ENCODE results near the gene PTPRN2. TPM values are rescaled to one million over a fixed set of nuclear protein-coding genes. Genes with fewer than 3 reads are reported as not detected.
"Not testable (repeated sequence)": the region's sequence is repeated elsewhere in the genome, so short reads cannot be mapped to it uniquely, and the experiment has no call there.

Gene PTPRN2

DNA sequence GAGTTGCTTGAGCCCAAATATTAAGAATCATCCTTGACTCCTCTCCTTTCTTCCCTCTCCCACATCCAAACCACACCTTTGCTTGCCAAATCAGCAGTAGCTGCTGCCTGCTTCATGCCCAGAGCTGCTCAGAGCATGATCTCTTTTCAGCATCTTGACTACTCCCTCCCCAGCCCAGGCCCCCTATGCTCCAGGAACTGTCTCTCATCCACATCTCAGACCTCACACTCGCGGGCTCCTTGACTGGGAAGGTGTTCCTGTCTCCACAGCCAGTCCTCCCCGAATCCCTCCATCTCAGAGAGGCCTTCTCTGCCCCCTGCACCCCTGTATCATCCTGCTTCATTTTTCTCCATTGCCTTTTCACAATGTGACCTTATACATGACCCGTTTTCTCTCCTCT lies 1093.8 kb downstream of the PTPRN2 start:
- H4K8ac ChIP-seq (ENCODE audit: low read depth, low read length): no peak overlapping the region
- DNase-seq: no peak
- H3K36me3 ChIP-seq (ENCODE audit: control insufficient read depth, insufficient read depth, low read length): no peaks in the 10 kb centered on the region
- H4K5ac ChIP-seq (ENCODE audit: low read length): no peak overlapping the region
- WGBS (ENCODE audit: extremely low coverage, insufficient coverage, low lambda C conversion rate): no CpG with 5 or more reads among the region's 4 CpGs
- no peak overlapping the region for H3K56ac ChIP-seq (ENCODE audit: low read length)
- H3K9ac ChIP-seq (ENCODE audit: low read length): no peak overlapping the region
- no peak overlapping the region for H3K27ac ChIP-seq (ENCODE audit: low read depth, low read length)
- no peaks in the 10 kb centered on the region for H3K27me3 ChIP-seq (ENCODE audit: insufficient read depth, low read length, poor library complexity)
- no peak overlapping the region for H3K18ac ChIP-seq (ENCODE audit: low read length)
- H3K79me2 ChIP-seq (ENCODE audit: control insufficient read depth, insufficient read depth, low read length): no peaks in the 10 kb centered on the region
- H3K4me2 ChIP-seq (ENCODE audit: low read length): no peak overlapping the region
- no peak overlapping the region for H2BK5ac ChIP-seq (ENCODE audit: low read length)
- H3K23ac ChIP-seq (ENCODE audit: low read length): no peak overlapping the region
- H3K4me3 ChIP-seq (ENCODE audit: low read length): no peak overlapping the region
- no peaks in the 10 kb centered on the region for H3K79me1 ChIP-seq (ENCODE audit: low read length)
- no peak overlapping the region for H2BK15ac ChIP-seq (replicated peaks; ENCODE audit: low read depth)
- no peak overlapping the region for H3K4ac ChIP-seq (ENCODE audit: low read depth, low read length)
- no peaks in the 10 kb centered on the region for H3K4me1 ChIP-seq (ENCODE audit: control insufficient read depth, low read depth, low read length)
- H2BK120ac ChIP-seq (ENCODE audit: low read depth, low read length): no peak overlapping the region
- no peak overlapping the region for H2AK5ac ChIP-seq (ENCODE audit: low read length)

DNA sequence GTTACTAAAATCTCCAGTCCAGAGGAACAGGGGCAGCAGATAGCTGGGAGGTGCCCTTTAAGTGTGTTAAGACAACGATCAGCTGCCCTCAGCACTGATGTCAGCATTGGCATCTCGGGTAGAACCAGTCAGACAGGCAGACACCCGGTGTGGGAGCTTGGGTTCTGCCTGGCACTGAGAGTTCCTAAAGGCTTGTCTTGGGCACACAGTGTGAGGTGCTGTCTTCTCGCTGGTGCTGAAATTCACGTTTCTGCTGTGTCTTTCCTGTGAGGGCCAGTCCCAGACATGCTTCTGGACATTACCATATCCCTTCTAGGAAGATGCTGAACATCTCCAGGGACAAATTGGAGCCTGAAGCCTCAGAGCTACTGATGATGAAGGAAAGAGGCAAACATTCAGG lies 1094.6 kb downstream of the PTPRN2 start:
- Histone ChIP-seq H3K9ac (ENCODE audit: low read length) (no peak overlapping the region), H3K56ac (ENCODE audit: low read length) (no peak overlapping the region), H3K79me2 (ENCODE audit: control insufficient read depth, insufficient read depth, low read length) (no peaks in the 10 kb centered on the region), H4K5ac (ENCODE audit: low read length) (no peak overlapping the region), H3K18ac (ENCODE audit: low read length) (no peak overlapping the region), H3K79me1 (ENCODE audit: low read length) (no peaks in the 10 kb centered on the region), H2AK5ac (ENCODE audit: low read length) (no peak overlapping the region), H3K4me2 (ENCODE audit: low read length) (no peak overlapping the region), H2BK120ac (ENCODE audit: low read depth, low read length) (no peak overlapping the region), H3K27me3 (ENCODE audit: insufficient read depth, low read length, poor library complexity) (no peaks in the 10 kb centered on the region), H3K4ac (ENCODE audit: low read depth, low read length) (no peak overlapping the region), H4K8ac (ENCODE audit: low read depth, low read length) (no peak overlapping the region), H3K4me1 (ENCODE audit: control insufficient read depth, low read depth, low read length) (no peaks in the 10 kb centered on the region), H3K4me3 (ENCODE audit: low read length) (no peak overlapping the region), H3K27ac (ENCODE audit: low read depth, low read length) (no peak overlapping the region), H2BK15ac (replicated peaks; ENCODE audit: low read depth) (no peak overlapping the region), H3K36me3 (ENCODE audit: control insufficient read depth, insufficient read depth, low read length) (no peaks in the 10 kb centered on the region), H3K23ac (ENCODE audit: low read length) (no peak overlapping the region), H2BK5ac (ENCODE audit: low read length) (no peak overlapping the region)
- no peak for DNase-seq
- no CpG with 5 or more reads among the region's 5 CpGs for WGBS (ENCODE audit: extremely low coverage, insufficient coverage, low lambda C conversion rate)

DNA sequence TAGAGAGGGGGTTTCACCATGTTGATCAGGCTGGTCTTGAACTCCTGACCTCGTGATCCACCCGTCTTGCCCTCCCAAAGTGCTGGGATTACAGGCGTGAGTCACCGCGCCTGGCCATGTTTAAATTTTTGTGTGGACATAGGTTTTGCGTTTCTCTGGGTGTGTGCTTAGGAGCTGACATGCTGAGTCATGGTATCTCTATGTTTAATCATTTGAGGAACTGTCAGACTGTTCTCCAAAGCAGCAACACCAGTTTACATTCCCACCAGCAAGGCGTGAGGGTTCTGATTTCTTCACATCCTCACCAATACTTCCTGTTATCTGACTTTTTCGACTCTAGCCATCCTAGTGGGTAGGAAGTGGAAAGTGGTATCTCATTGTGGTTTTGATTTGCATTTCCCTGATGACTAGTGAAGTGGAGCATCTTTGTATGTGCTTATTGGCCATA lies 1097.1 kb downstream of the PTPRN2 start:
- H4K8ac ChIP-seq (ENCODE audit: low read depth, low read length): no peak overlapping the region
- H2BK120ac ChIP-seq (ENCODE audit: low read depth, low read length): no peak overlapping the region
- H3K4me2 ChIP-seq (ENCODE audit: low read length): no peak overlapping the region
- no peak overlapping the region for H3K4ac ChIP-seq (ENCODE audit: low read depth, low read length)
- H3K56ac ChIP-seq (ENCODE audit: low read length): no peak overlapping the region
- no peak overlapping the region for H2BK15ac ChIP-seq (replicated peaks; ENCODE audit: low read depth)
- H4K5ac ChIP-seq (ENCODE audit: low read length): no peak overlapping the region
- no peak overlapping the region for H3K27ac ChIP-seq (ENCODE audit: low read depth, low read length)
- no peaks in the 10 kb centered on the region for H3K79me1 ChIP-seq (ENCODE audit: low read length)
- H3K23ac ChIP-seq (ENCODE audit: low read length): no peak overlapping the region
- H3K18ac ChIP-seq (ENCODE audit: low read length): no peak overlapping the region
- DNase-seq: no peak
- no peak overlapping the region for H3K9ac ChIP-seq (ENCODE audit: low read length)
- no peaks in the 10 kb centered on the region for H3K4me1 ChIP-seq (ENCODE audit: control insufficient read depth, low read depth, low read length)
- H2BK5ac ChIP-seq (ENCODE audit: low read length): no peak overlapping the region
- no peaks in the 10 kb centered on the region for H3K27me3 ChIP-seq (ENCODE audit: insufficient read depth, low read length, poor library complexity)
- H3K79me2 ChIP-seq (ENCODE audit: control insufficient read depth, insufficient read depth, low read length): no peaks in the 10 kb centered on the region
- H2AK5ac ChIP-seq (ENCODE audit: low read length): no peak overlapping the region
- H3K36me3 ChIP-seq (ENCODE audit: control insufficient read depth, insufficient read depth, low read length): no peaks in the 10 kb centered on the region
- no peak overlapping the region for H3K4me3 ChIP-seq (ENCODE audit: low read length)
- no CpG with 5 or more reads among the region's 8 CpGs for WGBS (ENCODE audit: extremely low coverage, insufficient coverage, low lambda C conversion rate)

DNA sequence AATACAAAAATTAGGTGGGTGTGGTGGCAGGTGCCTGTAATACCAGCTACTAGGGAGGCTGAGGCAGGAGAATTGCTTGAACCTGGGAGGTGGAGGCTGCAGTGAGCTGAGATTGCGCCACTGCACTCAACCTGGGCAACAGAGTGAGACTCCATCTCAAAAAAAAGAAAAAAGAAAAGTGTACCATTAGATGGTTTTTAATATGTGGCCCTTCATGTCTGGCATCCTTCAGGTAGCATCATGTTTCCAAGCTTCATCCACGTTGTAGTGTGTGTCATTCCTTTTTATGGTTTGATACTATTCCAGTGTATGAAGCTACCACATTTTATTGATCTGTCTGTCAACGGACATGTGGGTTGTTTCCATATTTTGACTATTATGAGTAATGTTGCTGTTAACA lies 1097.8 kb downstream of the PTPRN2 start:
- WGBS (ENCODE audit: extremely low coverage, insufficient coverage, low lambda C conversion rate): no CpG with 5 or more reads among the region's 3 CpGs
- H3K27me3 ChIP-seq (ENCODE audit: insufficient read depth, low read length, poor library complexity); H3K4ac ChIP-seq (ENCODE audit: low read depth, low read length); H3K4me1 ChIP-seq (ENCODE audit: control insufficient read depth, low read depth, low read length); H3K79me1 ChIP-seq (ENCODE audit: low read length); H3K23ac ChIP-seq (ENCODE audit: low read length); H3K79me2 ChIP-seq (ENCODE audit: control insufficient read depth, insufficient read depth, low read length); H4K5ac ChIP-seq (ENCODE audit: low read length); H3K36me3 ChIP-seq (ENCODE audit: control insufficient read depth, insufficient read depth, low read length); H3K27ac ChIP-seq (ENCODE audit: low read depth, low read length); H2BK15ac ChIP-seq (replicated peaks; ENCODE audit: low read depth); H2BK5ac ChIP-seq (ENCODE audit: low read length); H2BK120ac ChIP-seq (ENCODE audit: low read depth, low read length); DNase-seq; H3K18ac ChIP-seq (ENCODE audit: low read length); H3K4me2 ChIP-seq (ENCODE audit: low read length); H3K4me3 ChIP-seq (ENCODE audit: low read length); H3K9ac ChIP-seq (ENCODE audit: low read length); H2AK5ac ChIP-seq (ENCODE audit: low read length); H3K56ac ChIP-seq (ENCODE audit: low read length); H4K8ac ChIP-seq (ENCODE audit: low read depth, low read length): not testable (repeated sequence)

Small RNA genes within 50 kb of the gene (small RNA-seq; reads per million reads assigned to genes)
- gene MIR153-2 (ENCODE audit: insufficient read depth) (0.90 reads per million), gene MIR5707 (ENCODE audit: insufficient read depth) (not detected), gene MIR595 (ENCODE audit: insufficient read depth) (not detected), gene THAP5P1 (ENCODE audit: insufficient read depth) (not detected)
